Astrocyte of the cerebellum (primary cell): ENCODE data around the gene RAD51B.

Experiments used
- DNase-seq: peaks from one replicate; pipeline ENCODE4 v3.0.0-alpha.2; 2011; ENCODE audit warnings: low read depth
- H3K4me3 ChIP-seq: 2 replicates; pipeline ENCODE4 v1.5.1; 2011; ENCODE audit warnings: mild to moderate bottlenecking, low read depth, low read length, moderate library complexity
- CTCF ChIP-seq: IDR thresholded peaks from 2 replicates; pipeline ENCODE4 v1.5.1; 2012; ENCODE audit warnings: low read length, low read depth, moderate library complexity, mild to moderate bottlenecking; ENCODE audit errors: missing control alignments
- in situ Hi-C: cut with HindIII; loops from 2 replicates; pipeline ENCODE4 v1.10.0; 2017; ENCODE audit warnings: low sequenced_read_pairs

RAD51B gene

GRCh38 chr14:67833403-67833802 is 13.8 kb downstream of the RAD51B start:
- H3K4me3 ChIP-seq = no peak overlapping the region
- TF ChIP-seq CTCF = no peak
- in situ Hi-C loops = no loop called here
- DNase-seq = no peak

- in situ Hi-C loops = no loop called here
- no peak overlapping the region for H3K4me3 ChIP-seq
- TF ChIP-seq CTCF = no peak
- DNase-seq = no peak
Observed at GRCh38 chr14:67835596-67835995, 16.0 kb downstream of the RAD51B start.

- in situ Hi-C loops = no loop called here
- no peak overlapping the region for H3K4me3 ChIP-seq
- DNase-seq = peak; percentile 82
- peak; percentile 64 for TF ChIP-seq CTCF
Observed at GRCh38 chr14:67837011-67837624, 17.5 kb downstream of the RAD51B start.

GRCh38 chr14:67846029-67846610 is 26.5 kb downstream of the RAD51B start:
- in situ Hi-C loops = no loop called here
- H3K4me3 ChIP-seq = no peak overlapping the region
- no peak for DNase-seq
- no peak for TF ChIP-seq CTCF

- in situ Hi-C loops = no loop called here
- no peak overlapping the region for H3K4me3 ChIP-seq
Observed at GRCh38 chr14:67850066-67850830, 30.7 kb downstream of the RAD51B start.

More at GRCh38 chr14:67850066-67850830, 30.7 kb downstream of the RAD51B start:
- no peak for DNase-seq
- TF ChIP-seq CTCF = no peak
